GOT3 (cell line): Measurements from ENCODE around the gene FTL.

Source experiments
- DNase-seq: peaks from one replicate; lab custom pipeline; 2025; ENCODE audit warnings: mixed read lengths; lab: John Stamatoyannopoulos, UW

The FTL gene

GRCh38 chr19:48945817-48946216 lies 19.3 kb upstream of the FTL start:
- no peak for DNase-seq

- DNase-seq: no peak
Measured at GRCh38 chr19:48946463-48947257, 18.4 kb upstream of the FTL start.

DNA sequence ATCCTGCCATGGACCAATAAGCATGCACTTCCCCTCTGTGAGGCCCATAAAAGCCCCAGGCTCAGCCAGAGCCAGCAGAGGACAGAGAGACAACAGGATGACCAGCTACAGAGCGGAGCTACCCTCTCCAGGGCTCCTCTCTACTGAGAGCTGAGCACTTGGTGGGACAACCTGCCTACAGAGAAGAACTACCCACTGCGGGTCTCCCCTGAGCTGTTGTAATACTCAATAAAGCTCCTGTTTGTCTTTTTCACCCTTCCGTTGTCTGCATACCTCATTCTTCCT lies 17.9 kb upstream of the FTL start:
- no peak for DNase-seq

GRCh38 chr19:48950159-48950558 lies 14.9 kb upstream of the FTL start:
- DNase-seq: no peak

DNA sequence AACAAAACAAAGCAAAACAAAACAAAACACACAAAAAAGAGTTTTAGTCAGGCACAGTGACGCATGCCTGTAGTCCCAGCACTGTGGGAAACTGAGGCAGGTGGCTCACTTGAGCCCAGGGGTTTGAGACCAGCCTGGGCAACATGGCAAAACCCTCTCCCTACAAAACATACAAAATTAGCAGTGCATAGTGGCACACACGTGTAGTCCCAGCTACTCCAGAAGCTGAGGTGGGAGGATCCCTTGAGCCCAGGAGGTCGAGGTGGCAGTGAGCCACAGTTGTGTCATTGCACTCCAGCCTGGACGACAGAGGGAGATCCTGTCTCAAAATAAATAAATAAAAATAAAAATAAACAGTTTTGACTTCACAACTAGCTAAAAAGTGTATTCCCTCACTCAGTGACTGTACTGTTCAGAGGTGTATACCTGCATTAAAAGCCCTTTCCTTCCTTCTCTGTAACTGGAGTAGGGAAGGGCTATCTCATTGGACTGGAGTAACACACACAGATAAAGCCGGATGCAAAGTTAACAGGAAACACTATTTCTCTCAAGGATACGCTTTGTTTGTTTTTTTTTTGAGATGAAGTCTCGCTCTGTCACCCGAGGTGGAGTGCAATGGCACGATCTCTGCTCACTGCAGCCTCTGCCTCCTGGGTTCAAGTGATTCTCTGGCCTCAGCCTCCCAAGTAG lies 14.1 kb upstream of the FTL start:
- no peak for DNase-seq

DNA sequence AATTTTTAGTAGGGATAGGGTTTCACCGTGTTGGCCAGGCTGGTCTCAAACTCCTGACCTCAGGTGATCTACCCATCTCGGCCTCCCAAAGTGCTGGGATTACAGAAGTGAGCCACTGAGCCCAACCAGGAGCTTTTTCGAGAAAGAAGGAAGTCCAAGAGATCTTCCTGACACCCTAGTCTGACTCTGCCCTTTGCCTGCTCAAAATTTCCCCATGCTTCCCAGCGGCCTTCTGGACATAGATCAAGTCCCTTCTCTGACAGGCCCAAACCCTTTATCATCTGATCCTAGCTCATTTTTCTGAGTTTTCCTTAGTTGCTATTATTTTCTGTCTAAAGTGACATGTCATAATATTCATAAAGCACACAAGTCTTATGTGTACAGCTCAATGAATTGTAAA lies 12.0 kb upstream of the FTL start:
- DNase-seq: no peak

GRCh38 chr19:48953990-48954594 lies 11.0 kb upstream of the FTL start:
- no peak for DNase-seq

DNA sequence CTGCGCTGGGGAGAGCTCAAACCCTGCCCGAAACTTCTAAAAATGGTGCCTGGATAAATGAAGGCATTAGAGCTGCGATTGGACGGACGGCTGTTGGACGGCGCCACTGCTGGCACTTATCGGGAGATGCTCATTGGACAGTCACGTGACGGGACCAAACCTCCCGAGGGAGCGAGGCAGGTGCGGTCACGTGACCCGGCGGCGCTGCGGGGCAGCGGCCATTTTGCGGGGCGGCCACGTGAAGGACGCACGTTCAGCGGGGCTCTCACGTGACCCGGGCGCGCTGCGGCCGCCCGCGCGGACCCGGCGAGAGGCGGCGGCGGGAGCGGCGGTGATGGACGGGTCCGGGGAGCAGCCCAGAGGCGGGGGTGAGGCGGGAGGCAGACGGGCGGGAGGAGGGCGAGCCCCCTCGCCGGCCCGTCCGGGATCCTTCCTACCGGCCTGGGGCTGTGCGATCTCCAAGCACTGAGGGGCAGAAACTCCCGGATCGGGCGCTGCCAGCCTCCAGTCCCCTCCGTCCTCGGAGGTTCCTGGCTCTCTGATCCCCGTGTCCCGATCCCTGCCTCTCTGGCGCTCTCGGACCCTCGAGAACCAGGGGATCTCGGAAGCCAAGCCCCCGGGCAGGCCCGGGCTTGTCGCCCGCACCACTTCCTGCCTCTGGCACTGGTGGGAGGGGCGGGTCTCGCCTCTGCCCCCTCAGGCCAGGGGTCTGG lies 10.4 kb upstream of the FTL start, which contains the start of gene BAX:
Gene BAX, plus strand, starts transcription at position 281 of the 713 bp plus-strand sequence. Its CDS starts 54 bp downstream, at position 335.
- peak; percentile 79 for DNase-seq

DNA sequence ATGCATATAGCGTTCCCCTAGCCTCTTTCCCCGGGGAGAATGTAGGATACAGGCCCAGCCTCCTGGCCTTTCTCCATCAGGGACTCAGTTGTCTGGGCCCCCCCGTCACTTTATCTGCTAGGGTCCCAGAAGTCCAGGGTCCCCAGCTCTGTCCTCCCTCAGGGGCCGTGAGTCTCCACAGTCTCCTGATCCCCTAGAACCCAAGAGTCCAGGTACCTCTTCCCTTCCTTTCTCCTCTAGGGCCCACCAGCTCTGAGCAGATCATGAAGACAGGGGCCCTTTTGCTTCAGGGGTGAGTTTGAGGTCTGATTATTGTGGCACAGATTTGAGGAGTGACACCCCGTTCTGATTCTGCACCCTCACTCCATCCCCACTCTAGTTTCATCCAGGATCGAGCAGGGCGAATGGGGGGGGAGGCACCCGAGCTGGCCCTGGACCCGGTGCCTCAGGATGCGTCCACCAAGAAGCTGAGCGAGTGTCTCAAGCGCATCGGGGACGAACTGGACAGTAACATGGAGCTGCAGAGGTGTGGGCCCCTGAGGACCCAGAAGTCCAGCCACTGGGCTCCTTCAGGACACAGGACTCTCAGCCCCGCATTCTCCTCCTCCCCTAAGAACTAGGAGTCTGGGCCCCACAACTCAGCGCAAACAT lies 9.7 kb upstream of the FTL start:
- no peak for DNase-seq

DNA sequence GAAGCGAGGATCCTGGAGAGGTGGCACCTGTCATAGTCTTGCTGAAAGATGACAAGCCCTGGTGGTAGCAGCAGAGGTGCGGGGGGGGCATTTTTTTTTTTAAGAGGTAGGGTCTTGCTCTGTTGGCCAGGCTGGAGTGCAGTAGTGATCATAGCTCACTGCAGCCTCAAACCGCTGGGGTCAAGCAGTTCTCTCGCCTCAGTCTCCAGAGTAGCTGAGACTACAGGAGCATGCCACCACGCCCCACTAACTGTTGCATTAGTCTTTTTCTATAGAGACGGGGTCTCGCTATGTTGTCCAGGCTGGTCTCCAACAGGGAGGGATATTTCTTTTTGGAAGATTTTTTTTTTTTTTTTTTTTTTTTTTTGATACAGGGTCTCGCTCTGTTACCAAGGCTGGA lies 7.1 kb upstream of the FTL start:
- DNase-seq: no peak

GRCh38 chr19:48959341-48960239 lies 5.5 kb upstream of the FTL start:
- DNase-seq: no peak

DNA sequence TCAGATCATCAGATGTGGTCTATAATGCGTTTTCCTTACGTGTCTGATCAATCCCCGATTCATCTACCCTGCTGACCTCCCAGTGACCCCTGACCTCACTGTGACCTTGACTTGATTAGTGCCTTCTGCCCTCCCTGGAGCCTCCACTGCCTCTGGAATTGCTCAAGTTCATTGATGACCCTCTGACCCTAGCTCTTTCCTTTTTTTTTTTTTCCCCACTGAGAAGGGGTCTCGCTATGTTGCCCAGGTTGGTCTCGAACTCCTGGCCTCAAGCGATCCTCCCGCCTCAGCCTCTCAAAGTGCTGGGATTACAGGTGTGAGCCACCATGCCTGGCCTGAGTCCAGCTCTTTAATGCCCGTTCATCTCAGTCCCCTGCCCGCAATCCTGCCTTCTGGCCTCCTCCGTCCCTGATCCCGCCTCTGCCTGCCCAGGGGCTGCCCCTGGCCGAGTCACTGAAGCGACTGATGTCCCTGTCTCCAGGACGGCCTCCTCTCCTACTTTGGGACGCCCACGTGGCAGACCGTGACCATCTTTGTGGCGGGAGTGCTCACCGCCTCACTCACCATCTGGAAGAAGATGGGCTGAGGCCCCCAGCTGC lies 4.0 kb upstream of the FTL start:
- DNase-seq: no peak

- no peak for DNase-seq
Measured at GRCh38 chr19:48961673-48962028, 3.5 kb upstream of the FTL start.

DNA sequence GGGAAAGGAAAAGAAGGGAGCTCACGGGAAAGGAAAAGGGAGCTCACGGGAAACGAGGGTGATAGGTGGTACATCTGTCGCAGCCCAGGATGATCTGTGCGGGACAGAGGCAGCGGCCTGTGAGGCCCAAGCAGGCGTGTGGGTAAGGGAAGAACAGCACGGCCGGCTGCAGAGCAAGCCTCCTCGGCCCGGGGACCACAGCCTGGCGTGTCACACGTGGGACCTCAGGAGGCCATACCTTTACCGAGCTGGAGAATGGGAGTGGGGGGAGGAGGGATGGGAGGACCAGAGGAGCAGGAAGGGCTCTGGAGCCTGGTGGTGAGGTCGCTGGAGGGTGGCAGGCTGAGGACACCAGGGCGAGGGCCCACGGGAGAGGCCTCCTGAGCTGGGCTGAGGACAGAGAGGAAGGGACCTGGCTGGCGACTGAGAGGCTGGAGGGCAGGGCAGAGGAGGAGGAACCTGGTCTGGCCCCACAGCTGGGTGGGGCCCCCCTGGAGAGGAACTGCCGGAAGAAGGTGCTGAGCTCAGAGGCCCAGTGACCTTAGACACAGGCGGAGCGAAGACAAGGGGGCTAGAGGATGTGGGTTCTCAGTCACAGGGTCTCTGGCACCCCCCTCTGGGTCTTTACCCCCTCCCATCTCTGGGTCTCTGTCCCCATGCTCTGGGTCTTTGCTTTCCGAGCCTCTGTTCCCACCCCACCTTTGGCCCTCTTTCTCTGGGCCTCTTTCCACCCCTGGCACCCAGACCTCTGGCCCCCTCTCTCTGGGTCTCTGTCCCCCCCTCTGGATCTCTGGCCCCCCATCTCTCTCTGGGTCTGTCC lies 2.9 kb upstream of the FTL start:
- no peak for DNase-seq

DNA sequence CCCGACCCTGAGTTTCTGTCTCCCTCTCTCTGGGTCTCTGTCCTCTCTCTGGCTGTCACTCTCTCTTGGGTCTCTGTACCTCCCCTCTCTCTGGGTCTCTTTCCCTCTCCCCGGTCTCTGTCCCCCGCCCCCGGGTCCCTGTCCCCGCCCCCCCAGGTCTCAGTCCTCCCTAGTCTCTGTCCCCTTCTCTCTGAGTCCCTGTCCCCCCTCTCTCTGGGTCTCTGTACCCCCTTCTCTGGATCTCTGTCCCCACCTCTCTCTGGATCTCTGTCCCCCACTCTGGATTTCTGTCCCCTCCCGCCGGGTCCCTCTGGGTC lies 2.3 kb upstream of the FTL start:
- DNase-seq: no peak

DNA sequence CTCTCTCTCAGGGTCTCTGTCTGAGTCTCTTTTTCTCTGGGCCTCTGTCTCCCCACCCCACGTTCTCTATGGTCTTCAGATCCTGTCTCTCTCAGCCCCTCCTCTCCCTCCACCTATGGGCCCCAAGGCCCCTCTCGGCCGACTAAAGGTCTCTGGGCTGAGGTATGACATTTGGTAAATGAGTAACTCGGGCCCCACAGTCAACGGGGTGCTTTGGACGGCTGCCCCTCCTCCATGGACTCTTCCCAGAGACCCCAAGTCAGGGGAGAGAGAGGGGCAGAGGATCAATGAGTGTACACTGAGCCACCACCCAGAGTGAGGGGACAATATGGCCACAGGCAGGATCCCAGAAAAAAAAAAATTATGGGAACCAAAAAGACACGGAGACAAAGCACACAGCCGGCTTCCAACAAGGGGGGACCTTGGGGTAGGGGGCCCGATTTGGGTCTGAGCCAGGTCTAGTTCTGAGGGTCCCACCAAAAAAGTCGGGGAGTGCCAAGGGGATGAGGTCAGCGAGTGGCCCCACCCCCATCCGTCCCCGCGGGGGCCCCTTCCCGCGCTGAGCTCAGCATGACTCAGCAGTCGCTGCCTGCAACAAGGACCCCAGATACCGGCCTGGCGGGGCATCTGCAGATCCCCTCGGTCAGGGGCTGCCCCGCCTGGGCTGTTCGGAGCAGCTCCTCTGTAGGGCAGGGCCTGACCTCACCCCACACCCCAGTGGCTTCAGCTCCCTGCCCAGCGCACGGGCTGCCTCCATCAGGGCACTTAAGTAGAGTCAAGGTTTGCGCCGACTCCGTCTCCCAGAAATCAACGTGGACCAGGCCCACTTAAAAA lies 1.5 kb upstream of the FTL start:
- DNase-seq: peak; percentile 59

GRCh38 chr19:48964205-48965039 lies 687 bp upstream of the FTL start:
- DNase-seq: no peak
